HEK293T (cell line): ENCODE data around the gene MBNL2.

Experiments
- ARNT ChIP-seq: fragments of 450-650 bp; IDR thresholded peaks from 2 replicates; pipeline ENCODE4 v1.6.1; 2017; ENCODE audit warnings: mild to moderate bottlenecking
- BHLHE40 ChIP-seq: fragments of 450-650 bp; IDR thresholded peaks from 2 replicates; pipeline ENCODE4 v1.6.1; 2016; ENCODE audit warnings: mild to moderate bottlenecking, moderate library complexity, borderline replicate concordance
- CTBP1 ChIP-seq: fragments of 450-650 bp; IDR thresholded peaks from 2 replicates; pipeline ENCODE4 v1.6.1; 2016; ENCODE audit warnings: borderline replicate concordance
- ELF4 ChIP-seq: fragments of 450-650 bp; IDR thresholded peaks from 2 replicates; pipeline ENCODE4 v1.6.1; 2017; ENCODE audit warnings: antibody characterized with exemption
- FOXA1 ChIP-seq: fragments of 450-650 bp; IDR thresholded peaks from 2 replicates; pipeline ENCODE4 v1.6.1; 2016; ENCODE audit warnings: mild to moderate bottlenecking
- FOXM1 ChIP-seq: fragments of 450-650 bp; IDR thresholded peaks from 2 replicates; pipeline ENCODE4 v1.6.1; 2017; ENCODE audit warnings: mild to moderate bottlenecking, borderline replicate concordance
- HDGF ChIP-seq: fragments of 450-650 bp; IDR thresholded peaks from 2 replicates; pipeline ENCODE4 v1.6.1; 2017; ENCODE audit warnings: antibody characterized with exemption, borderline replicate concordance
- L3MBTL2 ChIP-seq: fragments of 450-650 bp; conservative IDR thresholded peaks from 2 replicates; pipeline ENCODE4 v1.6.1; 2016; ENCODE audit warnings: mild to moderate bottlenecking
- LEF1 ChIP-seq: fragments of 450-650 bp; IDR thresholded peaks from 2 replicates; pipeline ENCODE4 v1.6.1; 2017; ENCODE audit warnings: mild to moderate bottlenecking, borderline replicate concordance
- NFRKB ChIP-seq: fragments of 450-650 bp; IDR thresholded peaks from 2 replicates; pipeline ENCODE4 v1.6.1; 2016; ENCODE audit warnings: mild to moderate bottlenecking, moderate library complexity
- SP1 ChIP-seq: fragments of 450-650 bp; IDR thresholded peaks from 2 replicates; pipeline ENCODE4 v1.6.1; 2017
- SUZ12 ChIP-seq: fragments of 450-650 bp; IDR thresholded peaks from 2 replicates; pipeline ENCODE4 v1.6.1; 2016; ENCODE audit warnings: mild to moderate bottlenecking
- ZNF384 ChIP-seq: fragments of 450-650 bp; IDR thresholded peaks from 2 replicates; pipeline ENCODE4 v1.6.1; 2016

- no peak for TF ChIP-seq NFRKB
- TF ChIP-seq BHLHE40 = no peak
- no peak for TF ChIP-seq L3MBTL2
- TF ChIP-seq SP1 = no peak
- no peak for TF ChIP-seq HDGF
- no peak for TF ChIP-seq FOXM1
- TF ChIP-seq ELF4 = no peak
- TF ChIP-seq LEF1 = no peak
- no peak for TF ChIP-seq ARNT
- TF ChIP-seq SUZ12 = no peak
- TF ChIP-seq FOXA1 = no peak
- TF ChIP-seq ZNF384 = no peak
- no peak for TF ChIP-seq CTBP1
These were observed 42.5 kb downstream of the MBNL2 start for GRCh38 chr13:97264663-97265062.
